Activated gamma-delta T cell treated with anti-CD3 and anti-CD28 coated beads, Interleukin-2, amount 50 U/mL, for 16 hours (primary cell): ENCODE data around the gene TMOD2.
"Not testable (repeated sequence)": the region's sequence is repeated elsewhere in the genome, so short reads cannot be mapped to it uniquely, and the experiment has no call there.

ENCODE experiments used
- DNase-seq: peaks from one replicate; pipeline ENCODE4 v3.0.0-alpha.2; 2020; ENCODE audit warnings: low read depth

The TMOD2 gene

DNA sequence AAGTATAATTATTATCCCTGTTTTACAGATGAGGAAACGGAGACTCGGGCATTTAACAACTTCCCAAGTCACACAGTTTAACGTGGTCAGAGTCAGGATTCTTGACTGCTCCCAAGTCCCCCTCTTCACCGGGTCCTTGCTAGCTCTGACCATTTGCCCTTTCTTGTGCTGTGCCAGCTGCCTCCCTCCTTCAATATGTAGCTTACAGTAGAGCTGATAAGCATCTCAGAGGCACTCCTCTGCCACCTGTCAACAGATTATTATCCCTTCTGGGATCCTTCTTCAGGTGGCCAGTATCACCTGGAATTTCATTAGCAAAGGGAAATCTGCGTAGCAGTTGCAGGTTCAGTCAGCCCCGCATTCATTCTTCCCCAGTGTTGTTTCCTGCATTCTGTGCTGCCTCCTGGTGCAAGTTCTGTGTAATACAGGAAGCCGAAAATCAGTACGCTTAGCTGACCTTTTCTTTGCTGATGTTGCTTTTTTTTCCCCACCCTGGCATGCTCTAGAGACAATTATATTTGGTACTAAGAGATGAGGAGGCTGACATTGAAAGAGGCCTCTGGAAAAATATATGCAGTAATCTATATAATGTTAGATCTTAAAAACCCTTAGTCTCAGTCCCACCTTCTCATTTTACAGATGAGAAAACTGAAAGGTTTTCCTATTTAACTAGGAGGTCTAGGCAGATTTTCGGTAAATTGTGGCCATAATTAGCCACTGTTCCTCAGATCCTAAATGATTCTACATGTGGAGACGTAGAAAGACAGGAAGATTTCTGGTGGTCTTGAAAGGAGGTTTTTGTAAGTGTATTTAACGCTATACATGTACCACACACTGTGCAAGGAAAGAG, 24.8 kb downstream of the TMOD2 start:
- DNase-seq, result no peak

GRCh38 chr15:51776952-51777569, 25.7 kb downstream of the TMOD2 start:
- DNase-seq, result peak; percentile 38

- DNase-seq, result no peak
These were observed 29.2 kb downstream of the TMOD2 start for GRCh38 chr15:51780636-51781035.

DNA sequence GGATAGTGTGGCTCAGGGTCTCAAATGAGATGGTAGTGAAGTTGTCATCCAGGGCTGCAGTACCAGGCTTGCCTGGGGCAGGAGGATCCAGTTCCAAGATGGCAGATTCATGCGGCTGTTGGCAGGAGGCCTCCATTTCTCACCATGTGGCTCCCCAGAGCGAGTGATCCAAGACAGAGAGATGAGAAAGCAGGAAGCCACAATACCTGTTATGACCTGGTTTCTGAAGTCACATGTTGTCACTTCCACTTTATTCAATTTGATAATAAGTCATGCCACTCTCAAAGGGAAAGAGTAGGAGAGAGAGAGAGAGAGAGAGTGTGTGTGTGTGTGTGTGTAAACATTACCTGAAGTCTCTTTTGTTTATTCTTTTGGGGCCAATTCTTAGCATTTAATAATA, 30.1 kb downstream of the TMOD2 start:
- DNase-seq, result no peak

- no peak for DNase-seq
These were observed 31.0 kb downstream of the TMOD2 start for GRCh38 chr15:51782357-51782896.

GRCh38 chr15:51783967-51784366, 32.6 kb downstream of the TMOD2 start:
- no peak for DNase-seq

GRCh38 chr15:51787130-51787529, 35.7 kb downstream of the TMOD2 start:
- not testable (repeated sequence) for DNase-seq

DNA sequence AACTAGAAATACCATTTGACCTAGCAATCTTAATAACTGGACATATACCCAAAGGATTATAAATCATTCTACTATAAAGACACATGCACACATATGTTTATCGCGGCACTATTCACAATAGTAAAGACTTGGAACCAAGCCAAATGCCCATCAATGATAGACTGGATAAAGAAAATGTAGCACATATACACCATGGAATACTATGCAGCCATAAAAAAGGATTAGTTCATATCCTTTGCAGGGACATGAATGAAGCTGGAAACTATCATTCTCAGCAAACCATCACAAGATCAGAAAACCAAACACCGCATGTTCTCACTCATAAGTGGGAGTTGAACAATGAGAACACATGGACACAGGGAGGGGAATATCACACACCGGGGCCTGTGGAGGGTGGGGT, 41.1 kb downstream of the TMOD2 start:
- DNase-seq, result not testable (repeated sequence)

- DNase-seq, result no peak
These were observed 42.3 kb downstream of the TMOD2 start for GRCh38 chr15:51793521-51794305.

DNA sequence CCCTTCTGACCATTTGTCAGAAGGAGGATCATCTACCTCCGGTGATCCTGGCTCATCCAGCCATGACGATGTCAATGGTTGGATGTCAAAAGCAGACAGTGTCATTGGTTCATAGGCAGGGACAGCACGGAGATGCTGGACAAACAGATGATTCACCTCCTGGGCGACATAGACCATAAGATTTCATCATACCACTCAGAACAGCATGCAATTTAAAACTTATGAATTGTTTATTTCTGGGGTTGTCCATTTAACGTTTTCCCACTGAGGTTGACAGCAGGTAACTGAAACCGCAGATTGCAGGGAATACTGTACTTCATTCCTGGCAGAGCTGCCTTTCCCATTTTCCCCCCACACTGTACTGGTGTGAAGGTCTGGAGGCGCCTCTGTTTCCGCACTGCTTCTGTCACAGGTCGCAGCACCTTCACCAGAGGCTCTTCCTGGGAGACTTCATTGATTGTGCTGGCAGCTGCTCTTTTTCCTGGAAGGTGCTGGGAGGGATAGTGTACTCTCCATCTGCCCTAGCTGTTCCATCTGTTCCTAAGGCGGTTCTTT, 45.5 kb downstream of the TMOD2 start:
- DNase-seq, result no peak

DNA sequence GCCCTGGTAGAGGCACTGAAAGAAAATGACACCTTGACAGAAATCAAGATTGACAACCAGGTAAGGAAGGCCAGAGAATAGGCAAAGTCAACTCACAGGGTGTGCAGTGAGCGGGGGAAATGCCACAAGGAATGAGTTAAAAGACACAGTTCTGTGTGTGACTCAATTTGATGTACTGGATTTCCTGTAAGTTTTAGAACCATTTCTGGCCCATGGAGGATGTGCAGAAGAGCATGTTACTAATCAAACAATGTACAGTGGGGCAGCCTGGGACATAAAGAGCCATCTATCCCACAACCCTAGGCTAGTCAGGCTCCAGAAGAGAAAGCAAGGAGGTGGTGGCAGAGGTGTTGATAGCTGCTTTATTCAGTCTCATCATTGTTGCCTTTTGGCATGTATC, 46.9 kb downstream of the TMOD2 start:
- DNase-seq, result no peak

GRCh38 chr15:51799282-51800252, 48.2 kb downstream of the TMOD2 start:
- DNase-seq, result no peak

GRCh38 chr15:51801391-51801835, 50.0 kb downstream of the TMOD2 start:
- no peak for DNase-seq

DNA sequence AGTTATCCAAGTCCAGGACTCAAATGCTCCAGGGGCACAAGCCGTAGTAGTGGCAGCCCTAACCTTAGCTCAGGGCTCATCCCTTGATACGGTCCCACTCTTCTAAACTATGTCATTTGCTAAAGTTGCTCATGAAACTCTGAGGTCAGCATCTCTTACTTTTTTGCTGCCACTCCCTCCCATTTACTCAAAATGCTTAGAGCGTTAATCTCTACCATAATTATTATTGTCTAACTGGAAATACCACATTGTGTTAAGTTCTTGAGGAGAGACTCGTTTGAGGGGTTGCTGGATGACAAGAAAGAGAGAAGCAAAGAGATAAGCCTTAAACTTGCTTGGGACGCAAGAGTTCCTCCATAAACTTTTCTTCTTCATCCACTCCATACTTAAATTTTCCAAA, 51.2 kb downstream of the TMOD2 start:
- no peak for DNase-seq

GRCh38 chr15:51803965-51804364, 52.6 kb downstream of the TMOD2 start:
- no peak for DNase-seq

- DNase-seq, result no peak
These were observed 54.7 kb downstream of the TMOD2 start for GRCh38 chr15:51806123-51806522.

- no peak for DNase-seq
These were observed 58.1 kb downstream of the TMOD2 start for GRCh38 chr15:51809457-51809856.

- DNase-seq, result no peak
These were observed 61.2 kb downstream of the TMOD2 start for GRCh38 chr15:51812598-51812997.

- no peak for DNase-seq
These were observed 63.2 kb downstream of the TMOD2 start for GRCh38 chr15:51814606-51815005.

- DNase-seq, result no peak
These were observed 65.2 kb downstream of the TMOD2 start for GRCh38 chr15:51816611-51817010.

GRCh38 chr15:51818150-51818549, 66.8 kb downstream of the TMOD2 start:
- no peak for DNase-seq
